GM21447 (cell line): ENCODE data around the gene UBE2Q2.

Experiments used
- ATAC-seq: cut with Tn5 transposase; IDR thresholded peaks from one replicate; pipeline ENCODE4 v1.9.1; 2021; ENCODE audit not compliant: unreplicated experiment

UBE2Q2 gene

GRCh38 chr15:75921732-75922703, 78.8 kb downstream of the UBE2Q2 start:
- ATAC-seq = no peak

GRCh38 chr15:75923756-75924155, 80.5 kb downstream of the UBE2Q2 start:
- ATAC-seq = no peak

GRCh38 chr15:75924576-75924975, 81.3 kb downstream of the UBE2Q2 start:
- ATAC-seq = no peak

GRCh38 chr15:75925440-75925839, 82.2 kb downstream of the UBE2Q2 start:
- no peak for ATAC-seq

- no peak for ATAC-seq
Observed at GRCh38 chr15:75926931-75927330, 83.7 kb downstream of the UBE2Q2 start.

GRCh38 chr15:75927601-75928000, 84.4 kb downstream of the UBE2Q2 start:
- ATAC-seq = no peak

GRCh38 chr15:75928680-75929608, 85.7 kb downstream of the UBE2Q2 start:
- no peak for ATAC-seq

- ATAC-seq = no peak
Observed at GRCh38 chr15:75929799-75930565, 86.7 kb downstream of the UBE2Q2 start.

- ATAC-seq = no peak
Observed at GRCh38 chr15:75930866-75931265, 87.6 kb downstream of the UBE2Q2 start.

GRCh38 chr15:75942464-75942863, 99.2 kb downstream of the UBE2Q2 start:
- no peak for ATAC-seq

GRCh38 chr15:75943246-75943645, 100.0 kb downstream of the UBE2Q2 start:
- no peak for ATAC-seq

GRCh38 chr15:75943713-75944215, 100.5 kb downstream of the UBE2Q2 start:
- no peak for ATAC-seq

- ATAC-seq = no peak
Observed at GRCh38 chr15:75945953-75946352, 102.7 kb downstream of the UBE2Q2 start.

GRCh38 chr15:75947092-75947491, 103.8 kb downstream of the UBE2Q2 start:
- ATAC-seq = no peak

GRCh38 chr15:75948761-75949296, 105.6 kb downstream of the UBE2Q2 start:
- no peak for ATAC-seq
